ENCODE data around the gene CCBE1.

The CCBE1 gene

GRCh38 chr18:59481436-59481835 is 215.8 kb downstream of the CCBE1 start:
- DNase-seq = no peak

DNA sequence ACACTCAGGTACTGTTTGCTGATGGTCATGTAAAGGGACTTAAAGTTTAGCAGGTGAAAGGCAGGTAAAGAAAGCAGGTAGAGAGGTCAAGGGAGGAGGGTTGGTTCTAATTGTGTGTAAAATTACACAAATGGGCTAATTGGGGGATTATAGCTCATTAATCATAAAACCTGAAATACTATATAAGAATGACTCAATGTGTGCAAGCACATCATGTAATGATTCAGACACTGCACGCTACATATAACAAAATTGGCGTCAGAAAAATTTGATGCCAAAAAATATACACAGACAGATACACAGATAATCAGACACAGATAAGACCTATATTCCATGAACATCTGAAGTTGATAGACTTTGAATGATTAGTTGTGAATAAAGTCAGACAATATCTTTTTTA is 217.4 kb downstream of the CCBE1 start:
- DNase-seq = no peak

DNA sequence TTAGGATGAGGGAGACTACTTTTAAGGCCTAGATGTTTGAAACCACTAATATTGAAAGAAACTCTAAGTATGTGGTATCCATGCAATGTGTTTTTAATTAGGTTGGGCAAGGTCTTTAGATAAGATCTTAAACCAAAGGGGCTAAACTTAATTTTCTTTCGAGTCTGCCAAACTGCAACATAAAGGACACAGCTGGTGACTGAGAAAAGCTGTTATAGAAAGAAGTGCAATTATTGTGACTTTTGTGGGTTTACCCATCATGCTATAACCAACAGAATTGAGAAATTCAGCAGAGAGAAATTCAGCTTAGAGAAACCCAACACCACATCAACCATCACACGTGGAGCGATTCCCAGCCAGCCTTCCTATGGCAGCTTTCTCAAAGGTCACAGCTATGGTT is 218.6 kb downstream of the CCBE1 start:
- DNase-seq = no peak

DNA sequence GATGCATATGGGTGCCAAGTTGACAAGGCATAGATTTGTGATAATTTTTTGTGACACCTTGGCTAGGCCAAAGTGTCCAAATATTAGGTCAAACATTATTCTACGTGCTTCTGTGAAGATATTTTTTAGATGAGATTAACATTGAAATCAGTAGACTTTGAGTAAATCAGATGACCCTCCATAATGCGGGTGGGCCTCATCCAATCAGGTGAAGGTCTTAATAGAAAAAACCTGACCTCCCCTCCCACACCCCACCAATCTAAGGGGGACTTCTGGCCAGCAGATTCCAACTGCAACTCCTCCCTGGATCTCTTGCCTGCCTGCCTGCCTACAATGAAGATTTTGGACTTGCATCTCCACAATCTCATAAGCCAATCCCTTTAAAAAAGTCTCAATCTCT is 219.4 kb downstream of the CCBE1 start:
- no peak for DNase-seq

GRCh38 chr18:59470561-59471121 is 226.6 kb downstream of the CCBE1 start:
- no peak for DNase-seq

GRCh38 chr18:59469463-59470180 is 227.6 kb downstream of the CCBE1 start:
- DNase-seq = no peak

DNA sequence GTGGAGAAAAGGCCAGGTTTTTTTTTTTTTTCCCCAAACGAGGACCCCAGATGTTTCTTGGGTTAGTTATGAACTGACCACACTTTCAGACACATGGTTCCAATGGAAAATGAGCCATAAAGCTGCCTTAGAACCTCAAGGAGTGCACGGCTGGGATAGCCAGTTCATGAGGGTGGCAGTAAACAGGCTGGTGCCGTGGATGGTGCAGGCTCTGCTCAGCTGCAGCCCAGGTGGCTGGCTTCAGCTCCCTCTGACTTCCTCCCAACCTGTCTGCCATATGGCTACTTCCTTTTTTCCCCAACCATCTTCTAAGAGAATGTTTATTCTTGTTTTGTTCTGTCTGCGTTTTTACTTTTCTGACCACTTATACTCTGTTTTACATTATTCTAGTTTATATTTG is 228.4 kb downstream of the CCBE1 start:
- no peak for DNase-seq

DNA sequence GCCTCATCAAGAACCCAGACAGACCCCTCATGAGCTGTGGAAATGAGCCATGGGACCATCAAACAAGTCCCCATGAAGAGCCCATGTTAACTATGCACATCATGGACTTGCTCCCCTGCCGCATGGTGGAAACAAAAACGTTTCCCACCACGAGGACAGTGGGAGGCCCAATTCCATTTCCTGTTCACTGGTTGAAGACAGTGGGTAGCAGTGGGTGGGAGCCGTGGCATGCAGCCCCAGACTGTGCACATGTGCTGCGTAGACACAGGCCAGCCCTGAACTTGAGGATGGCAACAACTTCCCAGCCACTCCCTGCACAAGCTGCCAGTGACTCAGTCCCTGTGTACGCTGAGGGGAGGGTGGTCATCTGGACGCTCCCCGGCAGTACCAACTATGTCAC is 229.7 kb downstream of the CCBE1 start:
- DNase-seq = no peak

DNA sequence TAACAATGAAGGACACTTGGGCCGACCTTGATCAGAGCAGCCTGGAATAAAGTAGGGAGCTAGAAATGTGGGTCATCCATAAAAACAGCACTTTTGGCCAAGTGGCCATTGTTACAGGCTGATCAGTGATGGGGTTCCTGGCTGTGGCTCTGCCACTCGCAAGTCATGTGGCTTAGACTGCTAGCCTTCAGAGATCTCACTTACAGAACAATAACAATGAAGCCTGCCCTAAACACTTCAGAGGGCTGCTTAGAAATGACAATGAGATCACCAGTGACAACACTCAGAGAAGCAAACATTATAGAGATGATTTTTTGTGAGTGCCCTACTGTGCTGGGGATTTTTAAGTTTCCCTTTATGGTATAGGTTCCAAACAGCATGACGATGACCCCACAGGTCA is 230.2 kb downstream of the CCBE1 start:
- no peak for DNase-seq

DNA sequence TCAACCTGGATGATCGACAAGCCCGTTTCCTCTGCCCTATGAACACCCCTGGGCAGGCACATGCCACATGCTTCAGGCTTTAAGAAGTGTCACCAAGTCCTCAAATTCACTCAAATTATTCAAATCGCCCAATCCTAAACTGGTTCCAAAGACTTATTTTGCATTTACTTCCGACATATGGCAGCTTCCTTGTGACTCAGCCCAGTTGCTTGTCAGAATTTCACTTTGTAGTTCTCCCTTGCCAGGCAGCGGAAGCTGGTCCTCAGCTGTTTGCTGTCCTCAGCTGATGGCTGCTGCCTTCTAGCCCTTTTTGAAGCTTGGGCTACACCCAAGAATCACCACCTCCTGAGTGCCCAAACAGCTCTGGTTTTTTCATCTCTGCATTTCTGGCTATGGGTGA is 232.7 kb downstream of the CCBE1 start:
- DNase-seq = no peak

DNA sequence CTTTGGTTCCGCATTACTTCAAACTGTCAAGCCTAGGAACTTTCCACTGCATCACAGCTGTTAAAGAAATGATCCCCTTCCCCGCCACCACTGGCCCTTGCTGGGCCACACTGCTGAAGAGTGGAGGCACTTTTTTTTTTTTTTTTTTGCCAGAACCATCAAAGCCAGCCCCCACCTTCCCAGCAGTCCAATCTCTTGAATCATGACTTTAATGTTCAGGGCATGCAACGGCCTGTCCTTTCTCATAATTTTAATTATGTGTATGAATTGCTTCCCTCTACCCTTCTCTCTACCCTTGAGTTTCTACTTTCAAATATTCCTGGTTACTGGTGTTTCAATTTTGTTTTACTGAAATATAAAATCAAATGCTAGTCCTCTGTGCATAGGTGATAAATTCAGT is 236.1 kb downstream of the CCBE1 start:
- no peak for DNase-seq

GRCh38 chr18:59460072-59460420 is 237.2 kb downstream of the CCBE1 start:
- DNase-seq = no peak

DNA sequence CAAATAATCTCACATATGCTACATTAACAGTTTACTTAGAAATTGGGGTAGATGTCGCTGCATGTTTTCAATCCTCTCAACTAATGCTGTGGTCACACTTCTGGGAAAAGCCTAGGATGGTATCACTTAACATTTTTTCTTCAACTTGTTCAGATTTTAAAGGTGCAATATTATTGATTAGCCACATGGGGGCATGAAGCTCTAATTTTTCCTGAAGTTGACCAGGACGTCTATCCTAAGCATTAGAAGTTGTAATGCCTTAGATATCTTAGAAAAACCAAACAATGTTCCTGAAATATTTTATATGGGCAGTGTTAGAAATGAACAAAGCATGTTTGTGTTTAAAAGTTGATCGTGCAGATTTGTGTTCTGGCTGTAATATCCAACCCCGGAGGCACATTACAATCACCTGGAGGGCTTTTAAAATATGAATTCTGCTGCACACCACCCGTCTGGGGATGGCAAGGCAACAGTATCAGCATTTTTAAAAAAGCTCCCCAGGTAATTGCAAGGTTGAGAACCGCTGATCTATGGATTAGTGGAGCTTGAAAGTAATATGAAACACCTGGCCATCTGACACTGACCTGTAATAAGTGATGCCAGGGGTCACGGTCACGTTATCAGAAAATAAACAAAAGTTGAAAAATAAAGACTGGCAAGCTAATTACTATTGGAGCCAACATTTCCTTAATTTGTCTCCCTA is 237.7 kb downstream of the CCBE1 start:
- DNase-seq = no peak

GRCh38 chr18:59458575-59458974 is 238.6 kb downstream of the CCBE1 start:
- DNase-seq = no peak

DNA sequence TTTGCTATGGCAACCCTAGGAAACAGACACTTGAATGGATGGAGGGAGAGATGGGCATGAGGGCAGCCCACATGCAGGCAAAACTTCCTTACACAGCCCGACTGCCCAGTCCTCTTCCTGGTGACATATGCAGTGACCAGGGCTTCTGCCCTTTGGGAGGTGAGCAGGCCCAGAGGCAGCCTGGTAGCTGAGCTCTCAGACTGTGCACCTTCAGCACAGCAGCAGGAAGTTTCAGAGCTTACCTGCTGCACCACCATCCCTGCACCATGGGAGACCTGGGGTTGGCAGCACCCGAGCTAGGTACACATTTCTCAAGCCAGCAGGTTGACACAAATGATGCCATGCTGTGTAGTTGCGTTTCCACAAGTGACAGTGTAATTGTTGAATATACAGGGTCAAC is 240.6 kb downstream of the CCBE1 start:
- DNase-seq = no peak

DNA sequence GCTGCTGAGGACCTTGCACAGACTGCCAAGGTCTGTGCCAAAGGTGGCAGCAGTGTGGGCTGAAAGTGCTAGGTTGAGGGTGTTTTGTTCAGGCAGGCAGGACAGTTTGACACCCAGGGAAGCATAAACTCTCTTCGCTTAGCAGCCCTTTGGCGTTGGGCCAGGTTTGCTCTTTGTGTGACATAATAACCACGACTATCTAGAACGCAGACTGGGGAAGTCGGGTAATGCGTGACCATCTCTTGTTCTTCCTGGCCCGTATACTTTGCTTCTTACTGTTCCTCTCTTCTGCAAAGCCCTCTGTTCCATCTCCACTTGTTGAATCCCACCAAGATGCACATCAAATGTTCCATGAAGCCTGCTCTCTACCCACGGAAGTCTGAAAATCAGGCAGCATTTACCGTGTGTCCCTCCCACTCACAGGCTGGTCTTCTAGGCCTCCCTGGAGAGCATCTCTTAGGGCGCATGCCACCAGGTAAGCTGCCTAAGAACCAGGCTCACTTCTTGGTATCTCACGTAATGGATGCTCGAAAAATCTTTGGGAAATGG is 241.4 kb downstream of the CCBE1 start:
- no peak for DNase-seq

DNA sequence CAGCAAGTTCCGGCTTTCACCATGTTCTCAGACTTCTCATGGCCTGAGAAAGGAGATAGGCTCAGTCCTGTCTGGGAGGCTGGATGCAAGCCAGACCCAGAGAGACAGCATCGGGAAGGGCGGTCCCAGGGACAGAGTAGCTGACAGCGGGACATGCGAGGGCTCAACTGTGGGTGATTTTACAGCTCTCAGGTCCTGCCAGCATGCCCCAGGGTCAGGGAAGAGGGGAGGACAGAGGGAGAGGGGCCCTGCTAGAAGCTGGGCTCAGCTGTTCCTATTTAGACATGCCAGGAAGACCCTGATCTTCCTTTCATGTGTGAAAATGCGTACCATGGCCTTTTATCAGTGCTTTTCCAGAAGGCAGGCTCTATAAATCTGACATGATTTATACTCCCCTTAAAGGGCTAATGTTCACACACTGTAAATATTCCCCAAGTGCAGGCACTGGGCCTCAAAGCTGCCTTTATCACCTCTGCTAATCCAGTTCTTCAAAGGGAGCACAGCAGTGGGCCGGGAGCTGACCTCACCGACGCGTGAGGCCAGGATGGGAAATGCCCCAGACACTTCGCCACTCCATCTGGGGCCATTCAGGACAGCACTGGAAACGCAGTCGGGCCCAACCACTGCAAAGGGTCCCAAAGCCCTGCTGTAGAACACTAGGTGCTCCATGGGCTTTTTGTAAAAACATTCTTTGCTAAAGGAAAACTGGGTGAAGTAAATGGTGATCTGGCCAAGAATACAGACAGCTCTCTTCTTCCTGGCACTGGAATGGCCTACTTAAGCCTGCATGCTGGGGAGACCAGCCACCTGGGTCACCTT is 242.1 kb downstream of the CCBE1 start:
- no peak for DNase-seq

DNA sequence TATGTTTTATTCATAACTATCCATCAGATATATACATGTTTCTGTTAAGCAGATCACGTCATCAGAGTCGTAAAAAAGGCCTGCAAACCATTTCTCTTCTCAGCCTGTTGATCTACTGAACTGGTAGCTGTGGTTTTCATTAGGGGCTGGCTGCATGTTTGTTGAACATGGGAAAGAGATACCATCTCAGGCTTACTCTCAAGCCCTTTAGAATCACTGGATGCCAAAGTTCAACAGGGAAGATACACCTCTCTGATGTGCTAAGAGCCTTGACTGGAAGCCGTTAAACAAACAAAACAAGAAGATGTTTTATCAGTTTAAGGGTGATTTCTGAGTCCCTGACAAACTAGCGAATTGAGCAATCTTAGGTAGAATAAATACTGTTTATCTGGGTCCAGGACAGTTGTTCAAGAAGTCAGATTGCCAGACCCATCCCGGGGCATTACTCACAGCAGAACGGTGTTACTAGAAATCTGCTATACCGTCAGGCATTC is 243.7 kb downstream of the CCBE1 start:
- no peak for DNase-seq

DNA sequence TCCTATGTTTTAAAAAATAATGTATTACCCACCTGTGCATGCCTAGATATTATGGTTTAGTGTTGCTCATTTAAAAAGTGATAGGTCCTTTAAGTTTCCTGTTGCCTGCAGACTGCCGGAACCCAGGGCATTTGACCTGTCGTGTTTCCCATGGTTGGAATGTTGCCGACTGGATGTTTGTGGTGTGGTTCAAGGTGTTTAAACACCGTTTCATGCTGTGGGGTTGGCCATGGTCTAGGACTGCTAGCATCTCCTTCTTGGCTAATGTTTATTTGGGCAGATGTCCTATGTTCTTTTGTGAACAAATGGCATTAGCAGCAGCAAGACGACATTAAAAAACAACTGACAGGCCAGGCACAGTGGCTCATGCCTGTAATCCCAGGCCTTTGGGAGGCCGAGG is 245.3 kb downstream of the CCBE1 start:
- no peak for DNase-seq

- DNase-seq = no peak
Measured at GRCh38 chr18:59451073-59451472, 246.2 kb downstream of the CCBE1 start.

- no peak for DNase-seq
Measured at GRCh38 chr18:59448546-59448945, 248.7 kb downstream of the CCBE1 start.

- no peak for DNase-seq
Measured at GRCh38 chr18:59446012-59446411, 251.2 kb downstream of the CCBE1 start.

DNA sequence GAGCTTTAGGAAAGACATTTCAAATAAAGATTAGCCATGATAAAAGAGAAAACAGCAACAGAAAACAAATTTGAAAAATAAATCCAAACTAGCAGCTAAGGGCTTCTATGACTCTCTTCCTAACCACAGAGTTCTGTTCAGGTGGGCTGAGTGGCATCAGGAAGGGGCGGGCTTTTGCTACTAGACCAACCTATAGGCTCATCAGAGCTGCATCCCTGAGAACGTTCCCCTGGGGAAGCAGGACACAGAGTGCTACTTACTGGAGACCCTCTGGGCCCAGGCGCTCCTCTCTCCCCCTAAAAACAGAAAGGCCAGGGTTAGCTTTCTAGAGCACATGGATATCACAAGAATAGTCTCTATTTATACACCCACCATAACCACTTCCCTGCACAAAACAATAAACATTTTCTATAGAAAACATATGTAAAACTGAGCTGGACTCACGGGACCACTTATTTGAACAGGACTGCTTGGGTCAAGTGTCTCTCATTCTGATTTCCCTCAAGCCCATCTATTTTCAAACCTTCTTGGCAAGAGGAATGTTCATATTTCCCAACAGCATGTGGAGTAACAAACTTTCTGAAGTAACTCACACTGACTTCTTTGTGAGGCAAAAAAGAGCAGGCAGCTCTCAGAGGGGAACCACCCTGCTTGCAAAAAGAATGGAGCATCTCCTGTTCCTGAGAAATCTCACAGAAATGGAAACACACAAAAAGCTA is 259.2 kb downstream of the CCBE1 start:
- no peak for DNase-seq

Measured in stimulated activated naive CD4-positive, alpha-beta T cell treated with Interleukin-2 at 50 U/mL for 16 hours (primary cell).